Inflammatory macrophage (primary cell): ENCODE results near the gene ADAM10.

Experiments used
- DNase-seq, 2 donors: peaks; one replicate each; pipeline ENCODE4 v3.0.0-alpha.2; 2020 to 2022

Gene ADAM10

DNA sequence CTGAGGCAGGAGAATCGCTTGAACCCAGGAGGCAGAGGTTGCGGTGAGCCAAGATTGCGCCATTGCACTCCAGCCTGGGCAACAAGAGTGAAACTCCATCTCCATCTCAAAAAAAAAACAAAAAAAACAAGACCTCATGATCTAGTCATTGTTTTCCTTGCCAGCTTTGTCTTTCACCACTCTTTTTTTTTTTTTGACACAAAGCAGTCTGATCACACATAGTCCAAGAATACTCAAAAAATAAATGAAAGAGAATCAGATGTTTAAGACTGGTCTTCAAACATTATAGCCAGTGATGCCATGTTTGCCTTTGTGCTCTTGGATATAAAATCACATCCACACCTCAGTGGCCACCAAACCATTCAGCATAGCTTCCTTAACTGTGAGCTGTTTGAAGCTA, 5.8 kb upstream of the ADAM10 start:
- no peak for DNase-seq

DNA sequence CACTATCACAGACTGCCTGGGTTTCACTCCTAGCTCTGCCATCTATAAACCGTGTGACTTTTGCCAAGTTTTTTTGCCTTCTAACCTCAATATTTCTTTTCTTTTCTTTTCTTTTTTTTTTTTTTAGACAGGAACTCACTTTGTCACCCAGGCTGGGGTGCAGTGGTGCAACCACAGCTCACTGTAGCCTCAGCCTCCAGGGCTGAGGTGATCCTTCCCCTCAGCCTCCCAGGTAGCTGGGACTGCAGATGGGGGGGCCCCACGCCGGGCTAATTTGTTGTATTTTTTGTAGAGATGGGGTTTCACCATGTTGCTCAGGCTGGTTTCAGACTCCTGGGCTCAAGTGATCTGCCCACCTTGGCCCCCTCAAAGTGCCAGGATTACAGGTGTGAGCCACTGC, 3.2 kb upstream of the ADAM10 start:
- no peak for DNase-seq

GRCh38 chr15:58748852-58749531, 515 bp downstream of the ADAM10 start:
- peak in 1 of 2 donors; percentile 43 for DNase-seq

DNA sequence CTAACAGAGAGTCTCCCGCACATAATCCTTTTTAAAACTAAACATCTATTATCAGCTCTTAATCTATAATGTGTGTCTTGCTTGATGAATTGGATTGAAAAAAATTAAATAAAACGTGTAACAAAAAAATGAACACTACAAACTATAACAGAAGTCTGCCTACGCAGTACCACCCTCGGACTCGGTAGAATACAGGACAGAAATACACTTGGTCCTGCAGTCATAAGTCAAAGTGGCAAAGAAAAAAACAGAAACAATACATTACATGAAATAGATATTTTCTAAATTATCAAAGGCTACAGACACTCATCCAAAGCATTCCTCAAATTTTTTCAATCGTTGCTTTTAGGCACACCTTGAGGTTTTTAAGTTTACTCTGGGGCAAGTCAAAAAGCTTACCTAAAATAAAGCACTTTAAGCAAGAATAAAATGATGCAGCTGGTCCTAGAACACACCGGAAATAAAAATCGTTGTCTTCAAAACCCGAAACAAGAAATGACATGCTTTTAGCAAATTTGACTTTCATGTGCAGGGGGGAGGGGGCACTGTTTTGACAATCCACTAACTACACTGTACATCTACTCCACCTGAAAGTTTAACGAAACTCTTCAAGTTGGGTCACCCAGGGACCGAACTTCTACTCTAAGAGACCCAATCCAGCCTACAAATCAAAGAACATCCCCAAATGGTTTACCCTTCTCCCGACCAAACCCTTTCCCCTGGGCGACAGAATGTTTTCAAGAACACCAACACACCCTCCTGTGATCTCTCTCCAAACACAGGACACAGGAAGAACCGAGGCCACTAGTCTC, 1.3 kb downstream of the ADAM10 start:
- DNase-seq = peak in 1 of 2 donors; percentile 39

- DNase-seq = no peak
Measured at GRCh38 chr15:58746174-58746573, 3.3 kb downstream of the ADAM10 start.

DNA sequence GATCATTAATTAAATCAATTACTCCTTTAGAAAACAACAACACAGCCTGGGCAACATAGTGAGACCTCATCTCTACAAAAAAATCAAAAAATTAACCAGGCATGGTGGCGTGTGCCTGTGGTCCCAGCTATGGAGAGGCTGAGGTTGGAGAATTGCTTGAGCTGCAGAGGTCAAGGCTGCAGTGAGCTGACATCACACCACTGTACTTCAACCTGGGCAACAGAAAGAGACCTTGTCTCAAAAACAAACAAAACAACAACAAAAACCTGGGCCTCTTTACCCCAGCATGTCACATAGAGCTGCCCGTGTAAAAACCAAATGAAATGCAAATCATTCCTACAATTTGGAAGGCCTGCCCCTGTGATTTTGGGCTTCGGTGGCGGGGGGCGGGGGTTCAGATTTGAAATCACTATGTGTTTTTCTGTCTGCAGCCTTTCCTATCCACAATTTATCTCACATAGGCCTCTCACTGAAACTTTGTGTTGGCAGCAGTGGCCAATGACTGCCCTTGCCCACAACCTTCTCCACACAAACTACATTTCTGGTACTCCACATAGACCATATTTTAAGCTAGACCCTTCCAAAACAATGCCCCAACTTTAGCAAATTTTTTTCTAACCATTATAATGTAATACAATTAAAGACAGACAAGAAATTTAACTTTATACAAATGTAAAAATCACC, 6.5 kb downstream of the ADAM10 start:
- DNase-seq = no peak

DNA sequence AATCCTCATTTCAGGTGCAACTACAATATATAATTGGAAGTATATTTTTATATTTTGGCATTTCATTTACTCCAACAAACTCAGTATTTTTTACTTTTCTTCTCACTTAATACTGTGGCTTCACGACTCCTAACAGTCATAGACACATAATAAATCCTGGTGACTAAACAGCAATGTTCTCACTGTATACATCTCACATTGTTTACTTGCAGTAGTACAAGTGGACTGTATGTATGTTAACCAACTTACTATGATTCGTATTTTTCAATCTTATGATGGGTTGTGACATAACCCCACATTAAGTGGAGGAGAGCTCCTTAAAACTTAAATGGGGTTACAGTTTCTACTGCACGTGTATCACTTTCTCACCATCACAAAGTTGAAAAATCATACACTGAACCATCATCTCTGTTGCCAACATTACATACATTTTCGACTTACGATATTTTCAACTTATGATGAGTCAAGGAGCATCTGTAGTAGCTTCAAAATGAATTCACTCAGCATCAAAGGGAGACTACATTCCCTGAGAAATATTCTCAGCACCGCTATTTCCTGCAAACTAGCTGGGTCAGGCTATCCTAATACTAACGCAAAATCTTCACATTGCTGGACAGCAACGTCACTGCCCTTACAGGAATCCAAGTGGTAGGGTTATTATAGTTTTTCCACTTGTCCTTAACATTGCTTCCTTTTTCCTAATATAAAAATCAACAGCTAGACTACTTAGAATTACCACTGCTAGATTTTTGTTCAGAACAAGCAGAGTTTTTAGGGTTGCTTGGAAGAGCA, 7.3 kb downstream of the ADAM10 start:
- no peak for DNase-seq

- no peak for DNase-seq
Measured at GRCh38 chr15:58741032-58741431, 8.5 kb downstream of the ADAM10 start.

GRCh38 chr15:58740436-58740835, 9.1 kb downstream of the ADAM10 start:
- DNase-seq = no peak

GRCh38 chr15:58738046-58738707, 11.3 kb downstream of the ADAM10 start:
- peak; percentile 62 to 92 for DNase-seq

DNA sequence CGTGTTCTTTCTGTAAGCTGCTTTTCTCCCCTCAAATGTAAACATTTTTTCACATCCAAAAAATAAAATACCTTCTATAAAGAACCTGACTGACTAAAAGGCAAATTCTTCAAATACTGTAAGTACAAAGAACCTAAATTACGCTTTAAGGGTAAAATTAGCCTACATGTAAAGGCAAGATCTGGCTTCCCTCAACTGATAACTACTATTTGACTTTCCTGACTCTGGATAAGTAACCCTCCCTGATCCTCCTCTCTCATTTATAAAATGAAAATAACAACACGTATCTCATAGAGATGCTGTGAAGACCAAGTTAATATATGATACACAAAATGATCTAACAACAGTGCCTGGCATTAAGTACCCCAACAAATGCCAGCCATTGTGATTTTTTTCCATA, 12.2 kb downstream of the ADAM10 start:
- no peak for DNase-seq

GRCh38 chr15:58736018-58736643, 13.4 kb downstream of the ADAM10 start:
- DNase-seq = no peak

- no peak for DNase-seq
Measured at GRCh38 chr15:58734859-58735258, 14.6 kb downstream of the ADAM10 start.

DNA sequence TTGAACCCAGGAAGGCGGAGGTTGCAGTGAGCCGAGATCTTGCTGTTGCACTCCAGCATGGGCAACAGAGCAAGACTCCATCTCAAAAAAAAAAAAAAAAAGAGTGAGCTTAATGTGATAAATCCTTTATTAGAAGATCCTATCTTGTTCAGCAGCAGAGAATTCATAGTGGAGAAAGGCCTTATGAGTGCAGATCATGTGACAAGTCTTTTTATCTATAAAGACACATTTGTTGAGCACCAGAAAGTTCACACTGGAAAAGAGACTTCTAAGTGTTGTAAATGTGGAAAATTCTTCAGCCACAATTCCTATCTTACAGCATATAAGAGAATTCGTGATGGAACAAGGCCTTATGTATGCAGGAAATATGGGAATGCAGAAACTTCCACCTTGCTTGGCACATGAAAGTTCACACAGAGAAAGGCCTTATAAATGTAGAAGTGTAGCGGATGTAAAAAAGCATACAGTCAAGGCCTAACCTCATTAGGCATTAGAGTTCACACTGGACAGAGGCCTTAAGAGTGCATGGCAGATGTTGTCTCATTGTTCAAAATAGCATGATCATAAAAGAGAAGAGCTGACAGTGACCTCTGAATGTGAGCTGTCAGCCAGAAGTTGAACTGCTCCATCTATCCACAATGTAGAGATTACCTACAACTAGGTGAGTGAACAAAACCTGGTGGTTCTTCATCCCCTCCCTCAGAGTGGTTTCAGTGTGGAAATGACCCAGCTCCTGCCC, 16.7 kb downstream of the ADAM10 start:
- DNase-seq = no peak

GRCh38 chr15:58731756-58732535, 17.6 kb downstream of the ADAM10 start:
- peak; percentile 70 to 78 for DNase-seq

DNA sequence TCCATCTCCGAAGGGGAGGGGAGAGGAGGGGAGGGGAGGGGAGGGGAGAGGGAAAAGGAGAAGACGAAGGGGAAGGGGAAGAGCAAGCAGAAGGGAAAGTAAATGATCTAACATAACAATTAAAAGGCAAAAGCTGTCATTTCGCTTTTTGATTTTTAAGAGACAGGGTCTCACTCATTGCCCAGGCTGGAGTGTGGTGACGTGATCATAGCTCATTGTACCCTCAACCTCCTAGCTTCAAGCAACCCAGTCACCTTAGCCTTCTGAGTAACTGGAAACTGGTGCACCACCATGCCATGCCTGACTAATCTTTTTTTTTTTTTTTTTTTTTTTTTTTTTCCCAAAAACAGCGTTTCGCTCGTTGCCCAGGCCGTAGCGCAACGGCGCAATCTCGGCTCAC, 22.6 kb downstream of the ADAM10 start:
- no peak for DNase-seq

DNA sequence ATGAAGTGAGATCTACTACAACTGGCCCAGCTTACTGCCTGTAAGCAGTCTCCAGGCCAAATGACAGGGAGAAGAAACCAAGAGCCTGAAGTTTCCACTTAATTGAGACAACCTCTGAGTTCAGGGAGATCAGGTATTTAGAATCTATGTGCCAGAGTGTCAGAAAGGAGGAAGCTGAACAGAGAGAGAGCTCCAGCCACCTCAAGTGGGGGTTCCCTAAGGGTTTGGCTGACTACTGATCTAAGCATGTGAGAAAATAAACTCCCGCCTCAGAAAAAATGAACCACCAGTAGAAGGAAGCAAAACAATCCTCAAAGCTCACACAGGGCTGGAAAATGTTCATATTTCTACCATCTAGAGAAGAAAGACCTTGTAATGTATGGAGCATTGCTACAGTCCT, 25.0 kb downstream of the ADAM10 start:
- DNase-seq = peak; percentile 29 to 61

DNA sequence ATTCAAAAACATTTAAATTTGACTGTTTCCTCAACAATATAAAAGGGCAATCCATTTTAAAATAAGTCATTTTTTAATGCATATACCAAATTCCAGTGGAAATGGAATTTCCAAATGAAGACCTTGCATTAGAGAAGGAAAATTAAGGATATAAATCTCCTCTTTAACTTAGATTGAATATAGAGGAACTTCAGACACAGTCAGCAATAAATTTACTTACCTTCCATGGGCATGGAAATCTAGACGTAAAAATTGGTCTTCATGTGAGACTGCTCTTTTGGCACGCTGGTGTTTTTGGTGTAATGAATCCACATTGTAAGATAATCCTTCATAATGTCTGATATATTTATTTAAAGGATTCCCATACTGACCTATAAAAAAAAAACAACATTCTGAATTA, 32.1 kb downstream of the ADAM10 start:
- no peak for DNase-seq

GRCh38 chr15:58716027-58716426, 33.5 kb downstream of the ADAM10 start:
- DNase-seq = no peak

- DNase-seq = no peak
Measured at GRCh38 chr15:58715266-58715917, 34.1 kb downstream of the ADAM10 start.
